Suprapubic skin (tissue), 4 donors: ENCODE measurements around the gene PHLDB3.

Source experiments
- EP300 ChIP-seq: sonication (generic); formaldehyde crosslinking; IDR thresholded peaks from one replicate; pipeline ENCODE4 v1.6.1; 2017; ENCODE audit warnings: antibody characterized with exemption
- POLR2A ChIP-seq, 2 donors: fragments of 450-650 bp; IDR thresholded peaks; one replicate each; pipeline ENCODE4 v1.6.1; 2017; ENCODE audit warnings: antibody characterized with exemption in 2 of 2, mild to moderate bottlenecking in 2 of 2, moderate library complexity in 2 of 2
- POLR2AphosphoS5 ChIP-seq, 3 donors: sonication (generic); formaldehyde crosslinking; IDR thresholded peaks; one replicate each; pipeline ENCODE4 v1.6.1; 2017; ENCODE audit warnings: antibody characterized with exemption in 3 of 3
- TF ChIP-seq, protein P1 (sequence below), 2 donors: fragments of 200-600 bp in 1 of 2; fragments of 450-650 bp in 1 of 2; sonication (generic) in 1 of 2; IDR thresholded peaks; one replicate each; pipeline ENCODE4 v1.5.1; 2016 to 2019; ENCODE audit warnings: antibody characterized with exemption in 2 of 2, mild to moderate bottlenecking in 1 of 2, moderate library complexity in 1 of 2

DNA sequence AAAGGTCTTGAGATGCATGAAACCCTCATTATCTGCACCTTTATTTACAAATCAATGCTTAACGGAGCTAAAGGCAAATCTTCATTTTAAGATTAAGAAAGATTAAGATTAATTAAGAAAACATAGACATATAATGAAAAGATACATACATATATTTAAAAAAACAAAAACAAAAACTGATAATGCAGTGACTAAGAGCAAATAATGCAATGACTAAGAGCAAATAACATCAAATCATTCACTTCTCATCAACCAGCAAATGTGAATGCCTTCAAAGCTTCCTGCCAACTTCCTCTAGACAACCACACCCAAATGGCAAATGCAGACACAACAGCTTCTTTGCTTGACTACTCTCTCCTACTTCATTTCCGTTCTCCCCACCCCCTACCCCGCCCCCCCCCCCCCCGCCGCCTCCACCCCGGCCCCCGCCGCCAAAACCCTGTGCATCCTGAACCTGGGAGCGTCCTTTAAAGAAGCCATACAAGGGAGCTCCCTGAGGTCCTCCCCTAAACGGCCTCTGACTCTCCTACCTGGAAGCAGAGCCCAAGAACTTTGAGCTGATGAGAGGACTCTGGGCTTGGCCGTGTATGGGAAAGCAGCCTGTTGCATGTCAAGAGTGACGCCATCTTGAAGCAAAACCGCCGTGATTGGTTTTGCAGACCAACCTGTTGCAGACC is 65.4 kb downstream of the PHLDB3 start:
- TF ChIP-seq POLR2A (IDR thresholded peaks at IDR 0.05) = no peak
- TF ChIP-seq, protein P1, sequence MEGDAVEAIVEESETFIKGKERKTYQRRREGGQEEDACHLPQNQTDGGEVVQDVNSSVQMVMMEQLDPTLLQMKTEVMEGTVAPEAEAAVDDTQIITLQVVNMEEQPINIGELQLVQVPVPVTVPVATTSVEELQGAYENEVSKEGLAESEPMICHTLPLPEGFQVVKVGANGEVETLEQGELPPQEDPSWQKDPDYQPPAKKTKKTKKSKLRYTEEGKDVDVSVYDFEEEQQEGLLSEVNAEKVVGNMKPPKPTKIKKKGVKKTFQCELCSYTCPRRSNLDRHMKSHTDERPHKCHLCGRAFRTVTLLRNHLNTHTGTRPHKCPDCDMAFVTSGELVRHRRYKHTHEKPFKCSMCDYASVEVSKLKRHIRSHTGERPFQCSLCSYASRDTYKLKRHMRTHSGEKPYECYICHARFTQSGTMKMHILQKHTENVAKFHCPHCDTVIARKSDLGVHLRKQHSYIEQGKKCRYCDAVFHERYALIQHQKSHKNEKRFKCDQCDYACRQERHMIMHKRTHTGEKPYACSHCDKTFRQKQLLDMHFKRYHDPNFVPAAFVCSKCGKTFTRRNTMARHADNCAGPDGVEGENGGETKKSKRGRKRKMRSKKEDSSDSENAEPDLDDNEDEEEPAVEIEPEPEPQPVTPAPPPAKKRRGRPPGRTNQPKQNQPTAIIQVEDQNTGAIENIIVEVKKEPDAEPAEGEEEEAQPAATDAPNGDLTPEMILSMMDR (IDR thresholded peaks at IDR 0.05) = no peak
- no peak for TF ChIP-seq POLR2AphosphoS5 (IDR thresholded peaks at IDR 0.05)
- no peak for TF ChIP-seq EP300
